COLO829 (cell line): Measurements from ENCODE around the gene EN1.

Experiments used
- DNase-seq: peaks from one replicate; pipeline ENCODE4 v3.0.0; 2012; ENCODE audit warnings: low spot score

Gene EN1

DNA sequence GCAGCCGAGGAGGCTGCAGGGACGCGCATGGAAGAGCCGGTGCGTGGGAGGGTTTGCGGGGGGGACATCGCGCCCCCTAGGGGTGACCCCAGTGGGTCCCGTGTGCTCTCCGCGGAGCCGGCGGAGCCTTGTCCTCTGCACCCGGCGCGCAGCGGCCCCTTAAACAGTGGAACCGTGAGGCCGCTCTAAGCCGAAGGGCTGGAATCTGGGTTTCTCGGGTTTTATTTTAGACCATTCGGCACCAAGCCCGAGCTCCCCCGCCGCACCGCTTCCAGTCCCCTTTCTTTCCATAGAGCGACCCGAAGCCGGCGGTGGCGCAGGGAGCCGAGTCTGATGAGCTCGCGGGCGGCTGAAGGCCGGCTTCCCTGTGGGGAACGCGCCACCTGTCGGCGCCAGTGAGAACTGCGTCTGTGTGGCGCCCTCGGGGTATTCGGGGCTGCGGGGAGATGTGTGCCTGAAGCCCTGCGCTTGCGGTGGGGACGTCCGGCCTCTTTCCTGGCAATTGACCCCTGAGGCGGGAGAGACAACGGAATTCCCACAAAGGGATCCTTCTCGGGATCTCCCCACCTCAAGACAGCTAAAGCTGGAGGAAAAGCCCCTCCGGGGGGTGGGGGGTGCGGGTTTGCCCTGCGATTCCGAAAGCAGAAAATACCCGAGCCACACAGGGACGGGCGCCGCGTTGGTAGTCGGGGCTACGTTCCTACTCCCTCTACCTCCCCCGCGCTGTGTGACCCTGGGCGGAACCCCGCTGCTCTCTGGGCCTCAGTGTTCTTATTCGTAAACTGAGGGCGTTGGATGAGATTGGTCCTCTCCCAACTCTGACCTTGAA, 8.2 kb upstream of the EN1 start:
- DNase-seq: peak; percentile 81

DNA sequence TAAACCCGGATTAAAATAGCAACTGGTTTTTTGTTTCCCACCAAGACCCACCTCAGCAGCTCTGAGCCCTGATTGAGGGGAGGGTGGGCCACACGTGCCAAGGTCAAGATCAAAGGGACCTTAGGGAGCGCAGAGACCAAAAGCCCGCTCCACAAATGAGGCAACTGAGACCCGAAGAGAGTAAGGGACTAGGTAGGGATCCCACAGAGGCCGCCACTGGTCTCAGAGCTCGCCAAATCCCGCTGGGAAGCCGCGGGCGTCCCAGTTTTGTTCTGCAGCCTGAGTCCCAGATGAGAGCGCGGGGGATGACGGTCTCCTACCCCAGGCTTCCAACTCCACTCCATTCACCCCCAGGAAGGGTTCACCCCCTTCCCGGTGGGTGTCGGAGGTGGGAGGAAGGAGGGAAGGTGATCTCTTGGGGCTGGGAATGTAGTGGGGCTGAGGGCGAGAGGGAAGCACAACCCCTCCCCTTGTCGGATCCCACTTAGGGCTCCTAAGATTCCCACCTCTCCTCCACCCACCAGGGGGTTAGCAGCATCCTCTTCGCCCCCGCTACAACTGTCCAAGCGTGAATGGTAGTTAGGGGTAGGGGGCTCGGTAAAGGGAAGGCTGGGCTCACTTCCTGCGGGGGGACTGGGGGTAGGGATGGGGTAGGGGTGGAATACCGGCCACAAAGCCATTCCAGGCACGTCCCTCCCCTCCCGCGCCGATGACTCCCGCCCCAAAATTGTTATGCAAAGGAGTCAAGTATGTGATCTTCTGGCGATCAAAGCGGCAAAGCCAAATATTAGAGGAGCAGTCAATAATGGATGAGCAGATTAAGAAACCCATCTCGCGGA, 7.3 kb upstream of the EN1 start:
- no peak for DNase-seq

DNA sequence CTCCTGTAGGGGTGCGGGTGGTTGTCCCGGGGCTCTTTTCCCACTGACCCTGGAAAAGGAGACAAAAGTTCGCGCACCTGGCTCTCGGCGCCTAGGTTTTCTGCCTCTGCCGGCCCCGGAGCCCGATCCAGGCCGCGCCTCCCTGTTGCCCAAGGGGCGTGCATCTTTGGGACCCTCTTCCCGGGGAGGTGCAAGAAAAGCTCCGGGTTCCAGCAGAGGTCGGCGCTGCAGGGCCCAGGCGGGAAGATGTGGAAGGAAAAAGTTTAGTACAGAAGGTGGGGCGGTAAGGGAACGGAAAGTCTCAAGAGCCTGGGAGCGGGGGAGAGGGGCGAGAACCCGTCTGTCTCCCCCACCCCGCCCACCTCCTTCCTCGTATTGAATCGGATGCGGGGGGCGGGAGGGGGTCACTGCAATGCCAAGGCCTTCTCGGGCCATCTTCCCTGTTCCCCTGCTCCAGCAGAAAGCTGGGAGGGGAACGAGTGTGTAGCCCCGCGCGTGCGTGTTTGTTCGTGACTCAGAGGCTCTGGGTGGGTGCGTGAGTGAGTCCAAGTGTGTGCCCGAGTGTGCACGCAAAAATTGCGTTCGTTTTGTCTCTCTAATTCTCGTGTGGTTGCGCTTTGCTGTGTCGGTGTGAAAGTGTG, 6.3 kb upstream of the EN1 start:
- DNase-seq: no peak

DNA sequence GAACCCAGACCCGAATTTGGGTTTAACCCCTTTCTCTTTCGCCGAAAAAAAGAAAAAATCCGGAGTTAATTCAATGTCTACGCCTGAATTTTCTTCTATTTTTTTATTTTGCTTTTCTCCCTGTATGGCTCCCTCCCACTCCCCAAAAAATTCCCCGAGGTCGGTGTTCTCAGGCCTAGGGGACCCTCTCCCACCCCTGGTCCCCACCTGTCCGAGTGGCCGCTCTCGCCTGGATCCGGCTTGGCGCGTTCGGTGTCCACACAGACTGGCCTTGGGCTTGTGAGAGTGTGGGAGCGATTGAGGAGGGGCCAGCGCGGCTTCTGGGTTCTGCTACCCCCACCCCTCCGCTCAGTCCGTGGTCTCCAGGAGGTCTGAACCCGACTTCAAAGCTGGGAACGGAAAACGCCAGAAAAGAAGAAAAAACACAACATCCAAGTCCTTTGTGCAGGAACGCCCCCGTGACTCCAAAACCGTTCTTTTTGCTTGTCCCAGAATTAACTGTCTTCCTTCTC, 5.7 kb upstream of the EN1 start:
- no peak for DNase-seq

DNA sequence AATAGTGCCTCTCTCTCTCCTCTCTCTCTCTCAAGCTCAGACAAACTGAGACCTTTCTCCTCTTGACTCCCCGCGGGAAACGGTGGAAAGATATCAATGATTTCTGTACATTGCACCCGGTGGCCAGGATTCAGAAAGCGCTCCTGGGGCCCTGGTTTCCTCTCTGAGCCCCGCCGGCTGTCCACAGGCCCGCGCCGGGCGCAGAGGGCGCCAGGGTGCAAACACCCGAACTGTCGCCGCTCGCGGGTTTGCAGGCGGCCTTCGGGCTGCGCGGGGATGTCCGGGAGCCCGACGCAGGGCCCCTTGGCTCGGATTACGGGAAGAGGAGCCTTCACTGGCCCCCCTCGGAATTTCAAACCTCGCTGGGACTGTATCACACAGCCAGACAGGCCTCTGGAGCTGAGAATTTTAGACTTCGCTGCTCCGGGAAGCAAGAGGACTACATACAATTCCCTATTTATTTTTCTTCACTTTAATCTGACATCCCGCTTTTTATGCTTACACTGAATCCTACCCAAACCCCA, 5.2 kb upstream of the EN1 start:
- no peak for DNase-seq

DNA sequence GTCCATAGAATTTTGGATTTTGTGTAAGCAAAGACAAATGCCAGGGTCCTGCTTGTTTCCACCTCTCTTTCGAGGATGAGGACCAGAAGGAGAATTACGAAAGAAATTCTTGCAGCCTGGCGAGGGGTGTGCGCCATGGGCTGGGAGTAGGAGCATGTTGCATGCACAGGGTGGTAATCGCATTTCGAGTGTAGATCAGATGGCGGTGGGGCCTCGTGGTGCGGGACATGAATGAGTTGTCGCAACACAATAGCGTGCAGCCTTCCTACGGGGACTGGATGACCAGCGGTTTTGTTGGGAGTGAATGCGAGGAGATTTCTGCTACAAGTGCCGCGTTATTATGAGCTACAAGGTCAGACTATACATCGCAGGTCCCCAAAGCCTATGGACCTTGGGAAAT, 4.2 kb upstream of the EN1 start:
- DNase-seq: no peak

DNA sequence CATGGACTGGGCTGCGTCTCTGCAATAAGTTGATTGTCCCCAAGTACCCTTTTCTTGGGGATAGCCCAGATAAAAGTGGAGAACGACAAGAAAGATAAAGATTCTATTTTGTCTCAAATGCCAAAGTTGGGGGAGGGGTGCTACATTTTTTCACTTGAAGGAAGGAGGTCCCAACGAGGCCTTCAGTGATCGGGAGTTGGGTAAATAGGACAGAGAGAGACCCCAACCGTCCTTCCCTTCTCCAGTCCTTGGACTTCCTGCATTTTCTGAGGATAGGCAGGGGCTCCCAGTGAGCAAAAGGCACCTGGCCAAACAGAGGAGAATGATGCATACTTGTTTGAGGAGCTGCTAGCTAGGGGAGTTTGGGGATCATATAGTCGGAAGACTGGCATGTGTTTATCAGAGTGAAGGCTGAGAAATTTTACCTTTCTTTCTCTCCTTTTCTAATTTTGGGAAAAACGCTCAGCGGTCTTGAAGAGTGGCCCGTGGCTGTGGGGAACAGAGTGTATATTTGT, 3.5 kb upstream of the EN1 start:
- no peak for DNase-seq

DNA sequence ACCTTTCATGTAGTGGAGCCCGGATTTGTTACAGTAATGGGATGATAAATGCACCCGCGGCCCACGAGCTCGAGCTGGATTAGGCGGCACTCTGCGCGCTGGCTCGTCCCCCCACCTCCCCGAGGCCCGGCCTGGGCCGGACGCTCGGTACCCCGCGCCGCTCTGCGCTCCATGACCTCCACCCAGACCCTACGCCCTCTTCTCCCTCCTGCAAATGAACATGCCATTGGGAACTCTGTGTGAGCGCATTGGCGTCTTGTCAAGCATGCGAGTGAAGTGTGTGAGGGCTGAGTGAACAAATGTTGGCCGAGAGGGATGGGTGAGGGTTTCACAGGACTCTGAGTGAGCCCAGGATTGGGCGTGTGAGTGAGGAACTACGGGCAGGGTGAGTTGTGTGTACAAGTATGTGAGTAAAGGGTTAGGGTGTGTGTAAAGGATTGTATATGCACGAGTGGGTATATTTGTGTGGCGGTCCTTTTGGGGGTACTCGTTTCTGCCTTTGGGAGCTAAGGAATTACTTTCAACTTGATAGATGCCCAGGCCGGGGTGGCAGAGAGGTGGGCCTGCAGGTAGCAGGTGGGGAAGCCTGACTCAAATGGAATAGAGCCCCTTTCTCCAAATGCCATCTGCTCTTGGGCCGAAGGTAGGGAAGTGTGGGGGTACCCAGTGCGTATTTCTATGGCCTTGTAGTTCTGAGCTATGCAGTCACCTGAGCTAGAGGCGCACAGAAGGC, 2.9 kb upstream of the EN1 start:
- no peak for DNase-seq

DNA sequence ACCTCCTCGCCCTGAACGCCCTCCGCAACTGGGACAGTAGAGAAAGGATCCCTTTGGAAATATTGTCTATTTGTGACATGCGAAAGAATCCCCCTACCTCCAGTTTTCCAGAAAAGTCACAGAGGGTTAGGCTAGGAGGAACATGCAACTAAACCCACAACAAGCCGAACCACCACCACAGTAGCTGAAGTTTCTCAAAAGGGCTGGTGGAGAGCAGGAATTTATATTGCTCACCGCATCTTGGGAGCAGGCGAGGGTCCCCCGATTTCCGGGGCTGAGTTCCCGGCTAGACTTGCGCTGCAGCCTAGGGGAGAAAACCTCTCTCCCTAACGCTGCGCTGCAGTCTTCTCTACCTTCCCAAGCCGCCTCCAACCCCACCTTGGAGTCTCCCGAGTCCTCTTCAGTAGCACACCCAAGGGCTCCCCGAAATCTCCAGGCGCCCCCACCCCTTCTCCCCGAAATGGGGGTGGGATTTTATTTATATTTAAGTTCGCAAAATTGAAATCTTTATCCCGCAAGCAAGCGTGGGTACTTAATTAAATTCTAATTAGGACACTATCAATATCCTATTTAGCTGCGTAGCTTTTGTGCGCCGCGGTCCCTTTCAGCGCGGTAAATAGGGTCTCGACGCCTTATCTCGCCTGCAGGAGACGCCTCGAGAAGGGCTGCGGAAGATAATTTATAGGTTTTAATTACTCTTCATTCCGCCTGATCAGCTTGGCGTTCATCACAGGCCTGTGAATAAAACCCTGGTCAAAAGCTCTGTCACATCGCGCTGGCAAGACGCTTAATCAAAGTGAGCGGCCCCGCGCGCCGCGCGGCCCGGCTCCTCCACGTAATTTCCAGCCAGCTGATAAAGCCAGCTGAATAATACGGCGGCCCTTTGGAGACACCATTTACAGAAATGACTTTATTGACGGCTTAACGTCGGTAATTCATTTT, 2.0 kb upstream of the EN1 start:
- DNase-seq: no peak

DNA sequence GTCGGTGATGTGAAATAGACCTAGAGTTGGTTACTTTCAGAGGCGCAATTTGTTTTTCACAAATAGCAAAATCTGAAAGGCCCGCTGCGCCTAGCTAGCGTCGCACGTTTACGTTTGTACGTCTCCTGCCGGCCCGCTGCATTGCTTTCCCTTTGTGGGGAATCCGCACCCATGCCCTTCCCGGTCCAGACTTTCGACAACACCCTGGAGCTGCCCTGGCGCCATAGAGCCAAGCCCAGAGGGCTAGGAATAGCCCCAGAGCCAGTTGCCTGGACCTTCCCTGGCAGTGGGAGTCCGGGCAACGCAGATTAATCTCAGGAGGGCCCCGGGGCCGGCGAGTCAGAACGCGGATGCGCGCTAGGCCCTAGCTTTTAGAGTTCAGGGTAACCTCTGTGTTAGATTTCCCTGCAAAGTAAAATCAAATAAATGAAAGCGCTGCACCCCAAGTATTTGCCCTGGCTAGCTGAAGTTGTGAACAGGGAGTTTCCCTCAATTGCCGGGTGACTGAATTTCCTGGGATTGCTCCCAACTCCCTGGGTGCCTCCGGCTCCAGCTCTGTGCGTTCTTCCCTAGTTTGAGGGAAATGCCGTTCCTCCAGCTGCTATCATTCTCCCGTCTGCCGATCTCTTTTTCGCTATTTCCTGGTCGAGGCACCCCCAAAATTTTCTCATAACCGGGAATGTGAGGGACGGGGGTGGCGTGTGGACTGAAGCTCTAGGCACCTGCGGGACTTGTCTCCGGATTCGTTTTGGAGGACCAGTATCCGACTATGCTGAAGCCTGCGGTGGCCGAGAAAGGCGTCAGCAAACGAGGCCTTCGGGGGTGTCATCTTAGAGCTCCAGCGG, 1.2 kb upstream of the EN1 start:
- no peak for DNase-seq

DNA sequence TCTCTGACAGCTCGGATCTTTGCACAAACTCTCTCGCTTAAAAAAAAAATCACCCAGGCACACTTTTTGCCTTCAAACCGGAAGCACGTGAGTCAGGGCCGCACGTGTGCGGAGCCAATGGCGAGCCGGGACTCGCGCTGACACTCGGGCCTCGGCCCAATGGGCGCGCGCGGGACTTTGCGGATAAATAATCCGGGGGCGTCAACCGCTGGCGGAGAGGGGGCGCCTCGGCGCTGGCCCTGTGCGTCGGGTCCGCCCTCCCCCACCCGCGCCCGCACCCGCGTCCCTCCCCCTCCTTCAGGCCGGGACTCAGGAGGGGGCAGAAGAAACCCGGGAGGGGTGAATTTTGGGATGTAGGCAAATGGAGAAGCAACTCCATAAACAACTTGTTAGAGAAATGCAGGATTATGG, 319 bp upstream of the EN1 start:
- peak; percentile 75 for DNase-seq

DNA sequence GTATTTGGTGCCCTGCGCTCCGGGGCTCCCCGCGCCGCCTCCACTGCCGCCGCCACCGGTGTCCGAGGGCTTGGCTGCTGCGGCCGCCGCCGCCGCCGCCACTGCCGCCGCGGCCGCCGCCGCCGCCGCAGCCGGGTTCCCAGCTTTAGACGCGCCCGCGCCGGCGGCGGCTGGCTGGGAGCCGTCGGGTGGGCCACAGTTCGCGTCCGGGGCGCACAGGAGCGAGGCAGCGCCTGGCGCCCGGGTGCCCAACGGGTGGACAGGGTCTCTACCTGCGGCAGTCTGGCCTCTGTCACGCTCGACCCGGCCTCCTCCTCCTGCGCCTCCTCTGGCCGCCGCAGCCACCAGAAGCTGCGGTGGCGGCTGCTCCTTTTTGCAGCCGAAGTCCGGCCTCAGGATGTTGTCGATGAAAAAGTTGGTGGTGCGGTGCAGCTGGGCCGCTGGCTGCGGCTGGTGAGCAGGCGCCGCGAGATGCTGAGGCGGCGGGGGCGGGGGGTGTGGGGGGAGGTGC, 951 bp downstream of the EN1 start:
- no peak for DNase-seq

DNA sequence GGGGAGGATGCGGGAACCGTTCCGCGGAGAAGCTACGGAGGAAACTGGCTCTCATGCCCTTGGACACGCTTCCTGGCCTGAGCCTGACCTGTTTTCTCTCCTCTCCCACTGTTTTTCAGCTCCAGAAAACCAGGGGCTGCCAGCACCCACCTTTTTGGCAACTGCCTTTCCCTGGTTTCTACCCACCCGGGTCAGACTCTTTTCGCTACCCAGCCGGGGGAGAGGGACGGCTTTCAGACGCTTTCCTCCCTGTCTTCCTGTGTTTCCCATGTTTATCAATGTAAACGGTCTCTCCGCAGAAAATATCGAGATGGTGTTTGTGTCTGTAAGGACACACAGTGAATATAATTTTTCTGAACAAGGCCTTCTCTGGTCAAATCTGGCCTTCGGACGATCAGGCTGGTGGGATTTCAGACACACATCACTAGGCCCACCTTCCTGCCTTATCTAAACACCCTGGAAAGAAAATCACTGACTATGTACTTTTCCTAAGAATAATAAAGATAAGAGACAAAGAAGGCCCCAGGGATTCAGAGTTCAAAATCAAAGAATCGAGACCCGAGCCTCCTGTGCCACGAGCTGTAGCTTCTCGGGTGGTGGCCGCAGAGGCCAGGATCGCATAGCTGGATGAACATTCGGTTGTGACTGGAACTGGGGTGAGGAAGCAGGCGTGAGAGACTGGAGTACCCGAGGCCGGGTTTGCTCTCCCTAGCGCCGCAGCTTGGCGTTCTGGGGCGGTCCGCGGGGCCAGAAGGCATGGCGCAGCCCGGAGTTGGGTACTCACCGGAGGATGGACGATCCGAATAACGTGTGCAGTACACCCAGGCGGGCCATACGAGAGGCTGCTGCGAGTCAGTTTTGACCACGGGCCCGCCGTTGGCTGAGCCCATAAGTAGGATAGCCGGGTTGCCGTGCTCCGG, 1.7 kb downstream of the EN1 start:
- DNase-seq: no peak

DNA sequence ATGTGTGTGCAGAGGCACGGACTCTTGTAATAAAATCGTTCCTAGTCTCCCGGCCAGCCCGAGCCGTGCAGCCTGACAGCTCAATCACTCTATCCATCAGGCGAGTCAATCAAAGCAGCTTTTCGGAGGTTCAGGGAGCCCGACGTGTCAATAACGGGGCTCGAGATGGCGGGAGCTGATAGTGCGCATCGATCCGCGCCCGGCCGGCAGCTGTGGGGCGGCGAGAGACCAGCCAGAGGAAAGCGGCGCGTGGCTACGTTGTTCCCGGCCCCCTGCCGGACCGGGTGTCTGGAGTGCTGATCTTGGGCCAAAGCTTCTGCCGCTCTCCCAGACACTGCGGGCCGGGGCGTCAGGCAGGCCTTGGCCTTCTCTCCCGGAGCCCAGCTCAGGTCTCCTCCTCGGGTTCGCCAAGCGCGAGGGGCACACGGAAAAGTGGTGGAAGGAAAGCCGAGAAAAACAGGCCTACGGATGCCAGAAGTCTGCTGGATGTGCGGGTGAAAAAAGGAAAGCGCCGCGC, 2.4 kb downstream of the EN1 start:
- DNase-seq: no peak

DNA sequence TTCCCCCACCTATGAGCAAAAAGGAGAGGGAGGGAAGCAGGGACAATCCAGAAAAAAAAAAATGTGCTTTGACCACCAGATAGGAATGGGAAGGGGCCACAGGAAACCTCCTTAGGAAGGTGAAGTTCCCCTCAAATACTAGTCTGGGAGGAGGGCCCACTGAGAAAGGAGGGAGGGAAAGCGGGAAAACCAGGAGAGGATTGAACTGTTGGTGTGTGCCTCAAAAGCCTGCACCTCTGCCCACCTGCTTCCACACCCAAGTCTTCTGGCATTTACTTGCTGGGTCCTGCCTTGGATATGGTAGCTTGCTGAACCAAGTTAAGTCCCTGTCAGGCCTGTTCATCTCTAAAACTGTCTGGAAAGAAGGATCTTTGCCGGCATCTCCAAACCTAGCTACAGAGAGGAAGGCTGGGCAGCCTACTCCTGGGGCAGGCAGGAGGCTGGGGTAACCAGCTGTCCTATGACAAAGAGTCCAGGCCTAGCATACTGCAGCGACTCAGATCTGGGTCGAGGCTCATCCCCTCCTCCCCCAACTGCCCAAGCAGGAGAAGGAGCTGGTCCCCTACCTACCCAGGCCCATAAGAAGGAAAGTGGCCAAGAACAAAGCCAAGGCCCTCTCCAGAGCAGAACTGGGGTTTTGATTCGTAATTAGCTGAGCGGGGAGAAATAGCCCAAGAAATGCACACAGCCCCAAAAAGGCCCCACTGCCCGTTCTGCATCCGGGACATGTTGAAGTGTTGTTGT, 3.0 kb downstream of the EN1 start:
- no peak for DNase-seq

DNA sequence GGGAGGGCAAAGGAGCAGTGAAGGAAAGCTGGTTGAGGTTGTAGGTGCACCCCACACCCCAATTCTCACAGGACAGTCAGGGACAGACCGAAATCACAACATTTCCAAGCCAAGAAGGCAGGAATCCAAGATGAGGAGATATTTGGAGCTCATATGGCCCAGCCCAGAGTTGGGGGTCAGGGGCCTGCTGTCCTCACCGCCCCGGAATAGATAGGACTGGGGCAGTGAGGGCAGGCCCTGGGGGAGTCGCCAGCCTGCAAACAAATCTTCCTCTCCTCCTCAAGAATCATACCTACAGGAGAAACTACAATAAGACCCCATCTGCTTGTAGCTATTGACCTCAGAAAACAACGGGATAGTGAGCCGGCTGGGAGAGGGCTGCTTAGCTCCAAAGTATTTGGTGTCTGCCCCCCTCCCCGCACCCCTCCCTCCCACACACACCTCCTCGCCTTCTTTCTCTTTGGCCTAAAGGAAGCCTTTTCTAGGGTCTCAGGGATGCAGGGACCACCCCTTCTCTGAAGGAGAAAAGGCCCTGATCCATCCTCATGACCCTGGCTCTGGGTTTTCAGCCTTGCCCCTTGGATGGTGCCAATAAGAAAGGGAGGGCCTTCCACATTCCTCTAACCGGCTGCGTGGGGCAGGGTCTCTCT, 3.8 kb downstream of the EN1 start:
- DNase-seq: no peak
